Hypothalamus (tissue), 51 donors: ENCODE measurements around the gene FNBP1.

Experiments
- DNase-seq, 51 donors: peaks; one replicate each; lab custom pipeline; 2025; lab: John Stamatoyannopoulos, UW

FNBP1 gene

DNA sequence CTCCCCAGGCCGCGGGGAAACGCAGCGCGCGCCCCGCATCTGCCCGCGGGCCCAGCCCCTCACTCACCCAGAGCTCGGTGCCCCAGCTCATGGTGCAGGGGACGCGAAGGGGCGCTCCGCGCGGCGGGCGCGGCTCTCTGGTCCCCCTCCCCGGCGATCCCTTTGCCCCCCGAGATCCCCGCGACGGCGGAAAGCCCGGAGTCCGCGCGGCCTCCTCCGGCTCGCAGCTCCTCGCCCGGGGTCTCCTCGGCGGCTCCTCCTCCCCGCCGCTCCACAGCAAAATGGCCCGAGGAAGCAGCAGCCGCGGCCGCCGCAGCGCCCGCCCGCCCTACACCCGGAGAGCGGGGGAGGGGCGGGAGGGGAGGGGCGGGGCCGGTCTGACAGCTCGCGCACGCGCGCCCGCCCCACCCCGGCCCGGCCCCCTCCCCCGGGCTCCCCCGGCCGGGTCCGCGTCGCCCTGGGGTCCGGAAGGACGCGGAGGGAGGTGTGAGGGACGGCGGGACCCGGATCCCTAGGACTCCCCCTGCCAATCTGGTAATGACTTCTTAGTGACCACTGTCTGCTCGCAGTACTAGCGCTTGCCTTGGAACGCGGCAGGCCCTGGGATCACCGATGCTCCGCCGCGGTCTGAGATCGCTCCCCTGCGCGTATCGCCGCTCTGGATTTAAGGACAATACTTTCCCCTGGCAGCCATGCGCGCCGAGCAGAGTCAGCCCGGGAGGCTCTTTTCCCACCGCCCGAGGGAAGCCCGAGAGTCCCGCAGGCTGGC lies at the start of gene FNBP1:
FNBP1 (minus strand) TSS at position 305 of the 769 bp plus-strand sequence; CDS start at position 91, 214 bp downstream.
- DNase-seq = peak in 50 of 51 donors; percentile 32 to 88 (median 79)

DNA sequence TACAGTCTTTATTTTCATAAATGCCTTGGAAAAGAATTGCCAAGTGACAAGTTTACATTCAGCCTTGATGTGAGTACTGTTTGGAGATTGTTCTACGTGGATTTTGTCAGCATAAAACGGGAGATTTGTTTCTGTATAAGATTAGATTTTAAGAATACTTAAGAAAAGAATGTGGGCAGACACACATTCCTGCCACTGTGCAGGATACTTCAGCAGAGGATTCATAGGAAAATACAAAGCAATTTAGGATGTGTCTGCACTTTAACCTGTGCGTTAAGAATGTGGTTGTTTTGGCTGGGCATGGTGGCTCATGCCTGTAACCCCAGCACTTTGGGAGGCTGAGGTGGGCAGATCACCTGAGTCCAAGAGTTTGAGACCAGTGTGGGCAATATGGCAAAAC lies 47.9 kb upstream of the FNBP1 start:
- no peak for DNase-seq

DNA sequence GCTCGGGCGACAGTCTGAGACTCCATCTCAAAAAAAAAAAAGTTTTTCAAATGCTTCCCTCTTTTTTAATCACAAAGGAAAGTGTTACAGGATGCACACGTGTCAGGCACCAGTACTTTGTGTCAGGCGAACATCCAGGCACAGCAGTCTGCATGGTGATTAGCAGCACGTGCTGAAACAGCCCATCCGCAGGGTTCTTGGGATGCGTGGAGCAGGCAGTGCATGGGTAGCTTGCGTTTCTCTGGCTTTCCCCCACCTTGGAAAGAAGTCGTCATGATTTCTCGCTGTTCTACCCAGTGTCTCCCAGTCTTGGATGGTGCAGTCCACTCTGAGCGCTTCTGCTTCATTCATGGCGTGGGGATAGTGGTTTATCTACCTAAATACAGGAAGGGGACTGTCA lies 46.2 kb upstream of the FNBP1 start:
- DNase-seq = no peak

DNA sequence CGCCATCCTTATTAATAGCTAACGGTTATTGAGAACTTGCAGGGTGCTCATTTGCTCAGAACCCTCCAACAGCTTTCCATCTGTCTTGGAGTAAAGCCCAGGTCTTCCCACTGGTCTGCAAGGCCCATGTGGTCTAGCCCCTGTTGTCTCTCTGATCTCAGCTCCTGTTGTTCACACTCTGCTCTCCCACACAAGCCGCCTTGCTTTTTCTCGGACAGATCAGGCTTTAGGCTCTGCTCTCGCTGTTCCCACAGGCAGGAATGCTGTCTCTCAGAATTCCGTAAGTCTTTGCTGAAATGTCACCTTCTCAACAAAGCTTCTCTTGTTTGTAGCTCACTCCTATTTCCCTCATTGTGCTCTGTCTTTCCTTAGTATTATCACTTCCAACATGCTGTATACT lies 45.1 kb upstream of the FNBP1 start:
- DNase-seq = peak in 7 of 51 donors; percentile 1 to 37 (median 17)

DNA sequence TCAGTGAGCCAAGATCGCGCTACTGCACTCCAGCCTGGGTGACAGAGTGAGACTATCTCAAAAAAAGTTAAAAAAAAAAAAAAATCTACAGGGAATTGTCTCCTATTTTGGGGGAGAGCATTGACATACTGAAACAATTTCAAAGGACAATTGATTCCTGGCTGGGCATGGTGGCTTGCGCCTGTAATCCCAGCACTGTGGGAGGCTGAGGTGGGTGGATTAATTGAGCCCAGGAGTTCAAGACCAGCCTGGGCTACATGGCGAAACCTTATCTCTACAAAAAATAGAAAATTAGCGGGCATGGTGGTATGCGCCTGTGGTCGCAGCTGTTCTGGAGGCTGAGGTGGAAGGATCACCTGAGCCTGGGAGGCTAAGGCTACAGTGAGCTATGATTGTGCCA lies 41.3 kb upstream of the FNBP1 start:
- DNase-seq = no peak

DNA sequence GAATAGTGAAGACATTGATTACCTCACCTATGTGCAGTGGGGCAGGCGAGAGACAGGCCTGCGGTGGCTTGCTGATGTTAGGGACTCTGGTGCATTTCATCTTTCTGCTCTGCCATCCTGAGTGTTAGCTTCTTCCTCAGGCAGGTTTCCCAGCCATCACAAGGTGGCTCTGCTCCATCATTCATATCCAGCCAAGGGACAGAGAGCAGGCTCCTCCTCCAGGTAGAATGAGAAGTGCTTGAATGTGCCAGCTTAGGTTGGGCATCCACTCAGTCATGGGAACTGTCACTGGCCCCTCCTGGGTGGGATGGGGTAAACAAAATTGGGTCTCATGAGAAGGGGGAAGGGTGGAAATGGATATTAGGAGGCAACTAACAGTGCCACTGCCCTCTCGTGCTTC lies 35.6 kb upstream of the FNBP1 start:
- DNase-seq = peak in 32 of 51 donors; percentile 4 to 73 (median 27)

DNA sequence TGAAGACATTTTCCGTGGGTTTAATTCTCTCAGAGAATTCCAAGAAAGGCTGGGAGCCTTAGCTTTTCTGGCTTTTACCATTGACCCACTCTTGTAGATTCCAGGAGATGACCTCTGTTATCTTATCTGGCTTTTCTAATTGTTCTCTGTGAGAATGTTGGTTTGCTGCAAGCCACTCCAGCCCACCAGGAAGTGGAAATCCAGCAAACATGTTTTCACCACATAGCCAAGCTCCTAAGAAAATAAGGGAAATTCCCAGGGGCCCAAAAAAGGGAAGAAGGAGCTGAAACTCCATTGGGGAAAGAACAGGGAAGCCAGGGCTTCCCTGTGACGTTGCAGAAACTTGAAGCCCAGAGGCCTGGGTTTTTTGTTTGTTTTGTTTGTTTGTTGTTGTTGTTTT lies 30.4 kb upstream of the FNBP1 start:
- DNase-seq = no peak

DNA sequence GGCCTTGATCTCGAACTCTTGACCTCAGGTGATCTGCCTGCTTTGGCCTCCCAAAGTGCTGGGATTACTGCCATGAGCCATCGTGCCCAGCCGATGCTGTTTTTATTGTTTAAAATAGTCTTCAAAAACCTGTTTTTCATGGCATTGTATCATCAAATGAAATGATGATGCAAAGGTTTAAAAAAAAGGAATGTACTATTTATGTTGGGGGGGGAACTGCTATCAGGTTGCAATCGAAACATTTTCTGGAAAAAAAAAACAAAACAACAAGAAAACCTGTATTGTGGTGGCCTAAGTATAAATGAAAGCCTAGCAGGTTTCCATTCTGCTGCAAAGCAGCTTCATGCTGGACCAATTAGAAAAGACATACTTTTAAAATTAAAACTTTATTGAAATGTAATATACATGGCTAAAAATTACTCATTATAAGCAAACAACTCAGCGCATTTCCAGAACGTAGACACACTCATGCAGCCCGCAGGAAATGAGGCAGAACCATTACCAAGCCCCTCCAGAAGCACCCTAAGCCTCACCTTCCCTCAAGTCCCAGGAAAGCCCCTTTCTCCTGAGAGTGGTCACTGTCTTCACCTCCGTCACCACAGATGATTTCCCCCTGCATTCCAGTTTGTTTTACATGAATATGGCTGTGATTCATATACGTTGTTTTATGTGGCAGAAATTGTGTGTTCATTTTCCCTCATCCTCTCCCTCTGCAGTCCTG lies 29.7 kb upstream of the FNBP1 start:
- DNase-seq = no peak

DNA sequence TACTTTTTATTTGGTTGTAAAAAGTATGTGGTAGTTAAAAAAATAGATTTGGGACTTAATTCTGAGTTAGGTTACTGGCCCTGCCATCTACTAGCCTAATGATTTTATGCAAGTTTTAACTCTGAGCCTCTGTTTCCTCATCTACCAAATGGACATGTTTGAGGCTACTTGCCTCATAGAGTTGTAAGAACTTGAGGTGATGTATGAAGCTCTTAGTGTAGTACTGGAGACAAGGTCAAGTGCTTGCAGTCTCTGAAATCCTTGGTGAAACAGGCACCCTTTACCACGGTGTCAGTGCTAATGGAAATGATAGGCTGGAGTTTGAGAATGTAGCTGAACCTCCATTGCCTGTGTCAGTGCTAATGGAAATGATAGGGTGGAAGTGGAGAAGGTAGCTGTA lies 26.1 kb upstream of the FNBP1 start:
- no peak for DNase-seq

DNA sequence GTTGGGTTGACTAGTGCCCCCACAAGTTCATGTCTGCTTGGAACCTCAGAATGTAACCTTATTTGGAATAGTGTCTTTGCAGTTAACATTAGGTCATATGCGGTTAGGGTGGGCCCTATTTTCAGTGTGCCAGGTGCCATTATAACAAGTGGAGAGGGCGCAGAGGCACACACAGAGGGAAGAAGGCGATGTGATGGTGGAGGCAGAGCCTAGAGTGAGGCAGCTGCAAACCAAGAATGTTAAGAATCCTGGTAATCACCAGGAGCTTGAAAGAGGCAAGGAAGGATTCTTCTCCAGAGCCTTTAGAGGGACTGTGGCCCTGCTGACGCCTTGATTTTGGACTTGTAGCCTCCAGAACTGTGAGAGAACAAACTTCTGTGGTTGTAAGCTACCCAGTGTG lies 21.6 kb upstream of the FNBP1 start:
- no peak for DNase-seq

DNA sequence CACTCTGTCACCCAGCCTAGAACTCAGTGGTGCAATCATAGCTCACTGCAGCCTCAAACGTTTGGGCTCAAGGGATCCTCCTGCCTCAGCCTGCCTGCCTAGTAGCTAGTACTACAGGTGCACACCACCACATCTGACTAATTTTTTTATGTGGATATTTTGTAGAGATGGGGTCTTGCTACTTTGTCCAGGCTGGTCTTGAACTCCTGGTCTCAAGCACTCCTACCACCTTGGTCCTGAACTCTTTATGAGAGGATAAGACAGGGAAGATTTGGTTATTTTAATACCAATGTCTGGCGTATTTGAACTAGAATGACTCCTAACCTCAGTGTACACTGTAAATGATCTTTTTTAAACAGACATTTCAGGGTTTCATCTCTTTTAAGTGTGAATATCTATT lies 19.8 kb upstream of the FNBP1 start:
- no peak for DNase-seq

DNA sequence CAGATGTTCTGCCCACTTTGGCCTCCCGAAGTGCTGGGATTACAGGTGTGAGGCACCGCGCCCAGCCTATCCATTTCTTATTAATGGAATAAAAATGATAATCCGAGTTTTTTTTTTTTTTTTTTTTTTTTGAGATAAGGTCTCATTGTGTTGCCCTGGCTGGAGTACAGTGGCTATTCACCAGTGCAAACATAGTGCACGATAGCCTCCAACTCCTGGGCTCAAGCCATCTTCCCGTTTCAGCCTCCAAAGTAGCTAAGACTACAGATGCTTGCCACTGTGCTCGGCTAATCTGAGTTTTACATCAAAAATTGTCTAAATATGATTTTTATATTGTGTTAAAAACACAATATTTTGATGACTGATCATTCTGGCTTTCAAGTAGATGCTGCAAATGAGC lies 17.3 kb upstream of the FNBP1 start:
- DNase-seq = peak in 1 of 51 donors; percentile 15

DNA sequence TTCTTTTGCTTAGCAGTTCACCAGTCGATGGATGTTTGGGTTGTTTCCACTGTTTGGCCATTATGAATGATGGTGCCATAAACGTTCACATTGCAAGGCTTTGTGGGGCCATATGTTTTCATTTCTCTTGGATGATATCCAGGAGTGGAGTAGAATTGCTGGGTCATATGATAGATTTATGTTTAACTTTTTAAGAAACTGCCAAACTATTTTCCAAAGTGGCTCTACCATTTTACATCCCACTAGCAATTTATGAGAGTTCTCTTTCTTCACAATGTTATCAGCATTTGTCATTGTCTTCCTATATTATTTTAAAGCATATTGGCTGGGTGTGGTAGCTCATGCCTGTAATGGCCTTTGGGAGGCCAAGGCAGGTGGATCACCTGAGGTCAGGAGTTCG lies 15.9 kb upstream of the FNBP1 start:
- DNase-seq = no peak

DNA sequence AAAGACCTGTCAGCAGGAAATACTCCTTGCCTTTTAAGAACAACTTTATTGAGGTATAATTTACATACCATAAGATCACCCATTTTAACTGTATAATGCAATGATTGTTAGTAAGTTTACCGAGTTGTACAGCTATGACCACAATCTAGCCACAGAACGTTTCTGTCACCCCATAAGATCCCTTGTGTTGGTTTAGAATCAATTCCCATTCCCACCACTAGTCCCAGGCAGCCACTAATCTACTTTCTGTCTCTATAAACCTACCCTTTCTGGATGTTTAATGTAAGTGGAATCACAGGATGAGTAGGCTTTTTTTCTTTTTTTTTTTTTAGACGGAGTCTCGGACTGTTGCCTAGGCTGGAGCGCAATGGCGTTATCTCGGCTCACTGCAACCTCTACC lies 15.2 kb upstream of the FNBP1 start:
- DNase-seq = no peak

DNA sequence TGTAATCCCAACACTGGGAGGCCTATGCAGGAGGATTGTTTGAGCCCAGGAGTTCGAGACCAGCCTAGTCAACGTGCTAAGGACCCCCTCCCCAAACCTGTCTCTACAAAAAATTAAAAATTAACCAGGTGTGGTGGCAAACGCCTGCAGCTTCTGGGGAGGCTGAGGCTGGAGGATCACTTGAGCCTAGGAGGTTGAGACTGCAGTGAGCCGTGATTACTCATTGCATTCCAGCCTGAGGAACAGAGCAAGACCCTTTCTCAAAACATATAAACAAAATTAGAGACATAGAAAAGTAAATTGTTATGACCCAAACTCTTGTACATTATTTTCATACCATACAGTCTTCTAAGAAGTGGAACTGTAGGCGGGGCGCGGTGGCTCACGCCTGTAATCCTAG lies 11.8 kb upstream of the FNBP1 start:
- no peak for DNase-seq

DNA sequence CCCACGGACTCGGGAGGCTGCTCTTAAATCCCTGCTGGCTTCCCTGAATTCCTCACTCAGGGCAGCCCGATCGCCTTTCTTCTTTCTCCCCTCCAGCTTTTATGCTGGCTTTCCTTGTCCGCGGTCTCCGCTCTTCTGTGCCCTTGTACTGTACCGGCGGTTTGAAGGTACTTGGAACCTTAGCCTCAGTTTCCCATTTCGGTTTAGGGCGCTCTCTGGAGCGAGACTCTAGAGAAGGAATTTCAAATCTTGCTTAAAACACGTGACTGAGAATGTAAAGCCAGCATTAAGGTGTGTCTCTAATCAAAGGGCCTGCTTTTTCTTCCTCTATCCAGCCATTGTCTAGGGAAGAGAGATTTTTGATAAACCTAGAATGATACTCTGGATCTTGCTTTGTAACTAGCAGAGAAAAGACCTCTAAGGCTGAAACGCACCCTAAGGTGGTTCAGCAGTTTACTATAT lies 11.4 kb upstream of the FNBP1 start:
- DNase-seq = no peak

DNA sequence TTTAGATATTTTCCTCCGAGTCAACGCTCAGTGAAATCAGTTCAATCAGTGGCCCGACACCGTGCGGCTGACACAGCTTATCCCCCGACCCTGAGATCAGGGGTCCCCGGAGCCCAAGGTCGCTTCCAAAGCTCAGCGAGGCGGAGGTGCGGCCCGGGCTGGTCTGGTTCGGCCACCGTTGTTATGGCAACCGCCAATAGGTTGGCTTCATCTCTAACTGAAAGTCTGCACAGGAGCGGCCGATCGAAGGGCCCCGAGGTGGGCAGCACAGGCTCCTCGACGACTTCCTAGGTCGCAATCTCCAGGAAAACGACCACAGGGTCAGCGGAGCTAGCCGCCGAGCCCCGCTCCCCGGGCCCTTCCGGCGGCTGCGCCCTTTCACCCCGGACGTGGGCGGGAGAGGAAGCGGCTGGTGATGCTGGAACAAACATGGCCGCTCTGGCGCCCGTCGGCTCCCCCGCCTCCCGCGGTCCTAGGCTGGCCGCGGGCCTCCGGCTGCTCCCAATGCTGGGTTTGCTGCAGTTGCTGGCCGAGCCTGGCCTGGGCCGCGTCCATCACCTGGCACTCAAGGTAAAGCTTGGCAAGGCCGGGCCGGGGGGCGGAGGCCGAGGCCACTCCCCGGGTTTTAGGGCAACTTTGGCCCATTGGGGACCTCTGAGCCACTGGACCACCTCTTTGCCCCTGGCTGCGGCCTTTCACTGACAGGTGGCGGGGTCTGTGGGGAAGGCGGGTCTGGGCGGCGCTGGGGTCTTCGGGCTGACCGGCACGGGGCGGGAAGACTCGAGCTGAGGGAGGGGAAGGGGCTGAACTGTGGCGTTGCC lies 10.7 kb upstream of the FNBP1 start, which contains the start of gene GPR107:
GPR107 (plus strand) TSS at position 403 of the 821 bp plus-strand sequence; CDS start at position 430, 27 bp downstream.
- DNase-seq = peak in 50 of 51 donors; percentile 29 to 88 (median 68)

DNA sequence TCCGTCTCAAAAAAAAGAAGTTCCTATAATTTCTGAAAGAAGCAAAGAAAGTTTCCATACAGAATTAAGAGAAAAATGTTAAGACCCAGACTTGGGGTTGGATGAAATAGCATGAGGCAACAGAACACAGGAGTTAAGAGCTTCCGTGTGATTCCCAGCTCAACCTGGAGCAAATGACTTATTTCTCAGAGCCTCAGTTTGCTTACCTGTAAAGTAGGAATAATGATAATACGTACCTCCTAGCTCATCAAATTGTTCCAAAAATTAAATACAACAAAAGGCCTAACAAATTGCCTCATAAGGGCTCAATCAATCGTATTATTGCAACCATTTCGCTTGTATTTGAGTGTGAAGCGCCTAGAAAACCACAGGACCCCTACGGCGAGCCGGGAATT lies 10.1 kb upstream of the FNBP1 start:
- DNase-seq = no peak

DNA sequence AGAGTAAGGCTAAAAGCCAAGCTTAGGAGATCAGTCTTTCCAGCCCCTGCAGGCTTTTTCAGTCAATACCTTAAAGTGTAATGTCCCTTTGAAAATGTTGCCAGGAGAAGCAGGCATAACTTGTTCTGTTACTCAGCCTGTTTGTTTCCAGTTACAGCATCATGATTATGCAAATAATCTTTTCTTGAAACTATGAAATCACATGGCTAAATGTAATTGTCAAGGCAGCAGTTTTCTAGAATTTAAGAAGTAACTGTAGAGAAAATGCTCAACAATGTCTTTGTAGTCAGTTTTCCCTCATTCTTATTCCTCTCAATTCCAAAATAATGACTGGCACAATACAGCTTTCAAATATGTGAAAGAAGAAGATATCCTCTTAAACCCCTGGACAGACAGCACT lies 8.9 kb upstream of the FNBP1 start:
- DNase-seq = no peak

DNA sequence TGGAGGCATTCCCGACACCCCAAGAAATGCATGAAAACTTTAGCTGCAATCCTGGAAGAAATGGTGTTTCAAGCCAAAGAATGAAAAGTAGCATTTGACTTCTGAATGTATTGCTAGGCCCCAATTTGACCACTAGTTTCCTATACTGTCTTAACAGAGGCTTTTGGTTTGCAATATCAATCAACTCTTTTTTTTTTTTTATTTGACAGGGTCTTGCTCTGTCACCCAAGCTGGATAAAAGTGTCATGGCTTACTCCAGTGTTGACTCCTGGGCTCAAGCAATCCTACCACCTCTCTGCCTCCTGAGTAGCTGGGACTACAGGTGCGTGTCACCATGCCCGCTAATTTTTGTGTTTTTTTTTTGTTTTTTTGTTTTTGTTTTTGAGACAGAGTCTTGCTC lies 7.5 kb upstream of the FNBP1 start:
- no peak for DNase-seq
